ENCODE results near the gene PHF21B. TPM values are rescaled to one million over a fixed set of nuclear protein-coding genes. Genes with fewer than 3 reads are reported as not detected.

PHF21B gene
- total RNA-seq, 1 donor from 2014 or later, result 4.6 TPM

GRCh38 chr22:45033136-45033535, 23.3 kb upstream of the PHF21B start:
- no peak for TF ChIP-seq CTCF (IDR thresholded peaks at IDR 0.05; ENCODE audit: unreplicated experiment)
- no peaks in the 10 kb centered on the region for H3K9me3 Mint-ChIP-seq (ENCODE audit: unreplicated experiment)
- H3K27ac Mint-ChIP-seq (ENCODE audit: unreplicated experiment), result no peak overlapping the region
- H3K36me3 Mint-ChIP-seq (ENCODE audit: low read depth, unreplicated experiment), result peaks cover 9% of the 10 kb centered on the region
- no peak overlapping the region for H3K4me3 Mint-ChIP-seq (ENCODE audit: unreplicated experiment)
- H3K27me3 Mint-ChIP-seq (ENCODE audit: unreplicated experiment), result peaks cover 4% of the 10 kb centered on the region
- H3K4me1 Mint-ChIP-seq (ENCODE audit: unreplicated experiment), result no peaks in the 10 kb centered on the region
- DNase-seq (ENCODE audit: low spot score), result no peak

- no peaks in the 10 kb centered on the region for H3K4me1 Mint-ChIP-seq (ENCODE audit: unreplicated experiment)
- DNase-seq (ENCODE audit: low spot score), result no peak
- H3K36me3 Mint-ChIP-seq (ENCODE audit: low read depth, unreplicated experiment), result no peaks in the 10 kb centered on the region
- no peaks in the 10 kb centered on the region for H3K9me3 Mint-ChIP-seq (ENCODE audit: unreplicated experiment)
- no peak for TF ChIP-seq CTCF (IDR thresholded peaks at IDR 0.05; ENCODE audit: unreplicated experiment)
- H3K27me3 Mint-ChIP-seq (ENCODE audit: unreplicated experiment), result peaks cover 6% of the 10 kb centered on the region
- H3K4me3 Mint-ChIP-seq (ENCODE audit: unreplicated experiment), result no peak overlapping the region
- H3K27ac Mint-ChIP-seq (ENCODE audit: unreplicated experiment), result no peak overlapping the region
Measured at GRCh38 chr22:45031629-45032403, 22.0 kb upstream of the PHF21B start.

GRCh38 chr22:45029501-45029900, 19.7 kb upstream of the PHF21B start:
- peaks cover 6% of the 10 kb centered on the region for H3K27me3 Mint-ChIP-seq (ENCODE audit: unreplicated experiment)
- no peak for DNase-seq (ENCODE audit: low spot score)

GRCh38 chr22:45026511-45026910, 16.7 kb upstream of the PHF21B start:
- H3K36me3 Mint-ChIP-seq (ENCODE audit: low read depth, unreplicated experiment), result no peaks in the 10 kb centered on the region

More at GRCh38 chr22:45029501-45029900, 19.7 kb upstream of the PHF21B start:
- Mint-ChIP-seq H3K4me3 (ENCODE audit: unreplicated experiment) (no peak overlapping the region), H3K9me3 (ENCODE audit: unreplicated experiment) (no peaks in the 10 kb centered on the region), H3K4me1 (ENCODE audit: unreplicated experiment) (no peaks in the 10 kb centered on the region), H3K36me3 (ENCODE audit: low read depth, unreplicated experiment) (no peaks in the 10 kb centered on the region), H3K27ac (ENCODE audit: unreplicated experiment) (no peak overlapping the region)
- no peak for TF ChIP-seq CTCF (IDR thresholded peaks at IDR 0.05; ENCODE audit: unreplicated experiment)

More at GRCh38 chr22:45026511-45026910, 16.7 kb upstream of the PHF21B start:
- H3K4me1 Mint-ChIP-seq (ENCODE audit: unreplicated experiment), result no peaks in the 10 kb centered on the region
- no peak for DNase-seq (ENCODE audit: low spot score)
- no peak for TF ChIP-seq CTCF (IDR thresholded peaks at IDR 0.05; ENCODE audit: unreplicated experiment)
- peaks cover 6% of the 10 kb centered on the region for H3K27me3 Mint-ChIP-seq (ENCODE audit: unreplicated experiment)
- H3K4me3 Mint-ChIP-seq (ENCODE audit: unreplicated experiment), result no peak overlapping the region
- no peaks in the 10 kb centered on the region for H3K9me3 Mint-ChIP-seq (ENCODE audit: unreplicated experiment)
- H3K27ac Mint-ChIP-seq (ENCODE audit: unreplicated experiment), result no peak overlapping the region

All from endothelial cell (in vitro differentiated cells).